ENCODE measurements around the gene TAS2R20.
A peak's percentile ranks its signal among the peaks of the same experiment; 100 is the strongest.
"Not testable (repeated sequence)": the region's sequence is repeated elsewhere in the genome, so short reads cannot be mapped to it uniquely, and the experiment has no call there.

TAS2R20 gene, protein sequence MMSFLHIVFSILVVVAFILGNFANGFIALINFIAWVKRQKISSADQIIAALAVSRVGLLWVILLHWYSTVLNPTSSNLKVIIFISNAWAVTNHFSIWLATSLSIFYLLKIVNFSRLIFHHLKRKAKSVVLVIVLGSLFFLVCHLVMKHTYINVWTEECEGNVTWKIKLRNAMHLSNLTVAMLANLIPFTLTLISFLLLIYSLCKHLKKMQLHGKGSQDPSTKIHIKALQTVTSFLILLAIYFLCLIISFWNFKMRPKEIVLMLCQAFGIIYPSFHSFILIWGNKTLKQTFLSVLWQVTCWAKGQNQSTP

DNA sequence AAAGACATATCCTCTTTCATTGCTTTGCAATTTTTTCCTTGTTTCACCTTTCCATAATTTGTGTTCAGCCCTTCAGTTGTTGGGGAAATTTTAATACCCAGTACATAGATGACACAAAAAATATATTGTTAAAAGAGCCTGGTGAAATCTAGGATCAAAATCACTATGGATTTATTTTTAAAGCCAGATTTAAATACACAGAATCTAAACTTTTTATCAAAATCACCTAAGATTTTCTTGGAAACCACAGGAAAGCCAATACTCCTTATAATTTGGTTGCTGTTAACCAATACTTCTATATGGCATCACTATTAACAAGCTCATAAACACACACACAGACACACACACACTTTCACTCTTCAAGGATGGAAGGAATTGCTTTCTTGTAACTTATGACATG, at the start of gene TAS2R20:
TSS of gene TAS2R20 (minus strand) at position 101 of the 400 bp plus-strand sequence. CDS start 429 bp downstream, outside the sequence.
- no peak for DNase-seq

DNA sequence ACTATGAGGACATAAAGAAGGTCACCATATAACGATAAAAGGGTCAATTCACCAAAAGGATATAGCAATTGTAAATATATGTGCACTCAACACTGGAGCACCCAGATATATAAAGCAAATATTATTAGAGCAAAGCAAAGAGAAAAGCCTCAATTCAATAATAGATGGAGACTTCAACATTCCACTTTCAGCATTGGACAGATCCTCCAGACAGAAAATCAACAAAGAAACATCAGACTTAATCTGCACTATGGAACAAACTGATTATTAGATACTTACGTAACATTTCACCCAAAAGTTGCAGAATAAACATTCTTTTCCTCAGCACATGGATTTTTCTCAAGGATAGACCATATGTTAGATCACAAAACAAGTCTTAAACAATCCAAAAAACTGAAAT, 43.3 kb upstream of the TAS2R20 start:
- DNase-seq, result not testable (repeated sequence)

DNA sequence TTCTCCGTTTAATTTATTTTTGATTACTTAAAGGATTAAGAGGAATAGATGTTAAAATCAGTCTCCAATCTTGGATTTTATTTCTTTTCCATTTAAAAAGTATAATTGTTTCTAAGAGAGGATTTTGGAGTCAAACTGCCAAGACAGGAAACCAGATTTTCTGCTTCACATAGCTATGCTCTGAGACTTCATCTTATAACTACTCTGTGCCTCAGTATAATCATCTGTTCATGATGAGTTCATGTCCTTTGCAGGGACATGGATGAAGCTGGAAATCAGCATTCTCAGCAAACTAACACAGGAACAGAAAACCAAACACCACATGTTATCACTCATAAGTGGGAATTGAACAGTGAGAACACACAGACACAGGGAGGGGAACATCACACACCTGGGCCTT, 42.1 kb upstream of the TAS2R20 start:
- DNase-seq, result no peak

DNA sequence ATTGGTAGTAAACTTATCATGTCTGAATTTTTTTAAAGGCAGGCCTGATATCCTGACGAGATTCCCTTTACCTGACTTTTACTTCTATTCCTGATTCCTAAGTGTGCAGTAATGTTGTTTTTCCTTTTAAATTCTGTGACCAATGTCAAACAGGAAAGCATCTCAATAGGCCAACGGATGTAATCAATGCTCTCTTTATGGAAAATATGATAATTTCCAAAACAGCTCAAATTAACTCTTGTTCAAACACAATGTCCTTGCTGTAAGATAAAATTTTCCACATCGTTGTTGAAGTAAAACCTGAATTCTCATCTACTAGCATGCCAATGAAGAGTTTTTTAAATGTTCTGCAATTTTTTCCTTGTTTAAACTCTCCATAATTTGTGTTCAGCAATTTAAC, 41.1 kb upstream of the TAS2R20 start:
- DNase-seq, result no peak

DNA sequence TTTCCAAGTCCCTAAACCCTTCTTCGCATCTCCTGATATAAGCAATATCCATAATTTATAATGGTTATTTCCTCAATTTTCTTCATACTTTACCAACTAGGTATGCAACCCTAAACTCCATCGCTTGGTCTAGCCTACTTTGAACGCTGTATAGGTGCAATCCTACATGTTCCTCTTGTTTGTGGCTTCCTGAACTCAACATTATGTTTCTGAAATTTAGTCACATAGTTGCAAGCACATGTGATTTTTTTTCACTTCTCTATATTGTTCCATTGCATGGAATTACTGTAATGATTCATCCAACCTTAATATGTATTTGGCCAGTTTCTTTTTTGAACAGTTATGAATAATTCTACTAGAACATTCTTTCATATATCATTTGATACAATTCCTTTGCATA, 35.9 kb upstream of the TAS2R20 start:
- DNase-seq, result not testable (repeated sequence)

DNA sequence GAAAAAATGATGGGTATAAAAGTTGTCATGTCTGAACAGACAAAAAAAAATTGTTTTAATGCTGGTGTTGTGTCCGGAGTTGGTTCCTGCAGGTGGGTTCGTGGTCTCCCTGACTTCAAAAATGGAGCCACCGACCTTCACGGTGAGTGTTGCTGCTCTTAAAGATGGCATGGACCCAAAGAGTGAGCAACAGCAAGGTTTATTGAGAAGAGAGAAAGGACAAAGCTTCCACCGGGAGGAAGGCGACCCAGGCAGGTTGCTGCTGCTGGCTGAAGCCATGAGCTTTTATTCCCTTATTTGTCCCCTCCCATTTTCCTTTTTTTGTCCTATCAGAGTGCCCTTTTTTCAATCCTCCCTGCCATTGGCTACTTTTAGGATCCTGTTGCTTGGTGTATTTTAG, 33.2 kb upstream of the TAS2R20 start, which contains the start of gene TAS2R31:
TSS of gene TAS2R31 (minus strand) at position 101 of the 400 bp plus-strand sequence. CDS start at position 29, 72 bp downstream.
- no peak for DNase-seq

DNA sequence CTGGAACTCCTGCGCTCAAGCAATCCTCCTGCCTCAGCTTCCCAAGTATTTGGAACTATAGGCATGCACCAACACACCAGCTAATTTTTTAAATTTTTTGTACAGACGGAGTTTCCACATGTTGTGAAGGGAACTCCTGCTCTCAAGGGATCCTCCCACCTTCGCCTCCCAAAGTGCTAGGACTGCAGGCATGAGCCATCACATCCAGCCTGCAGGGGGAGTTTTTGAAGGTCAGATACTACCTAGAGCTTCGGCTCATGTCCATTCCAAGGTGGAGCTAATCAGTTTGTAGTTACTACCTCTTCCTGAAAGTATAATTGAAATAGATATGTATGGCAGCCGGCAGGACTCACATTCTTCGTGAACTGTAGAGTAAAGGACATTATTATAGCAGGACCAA, 28.0 kb upstream of the TAS2R20 start:
- DNase-seq, result no peak

DNA sequence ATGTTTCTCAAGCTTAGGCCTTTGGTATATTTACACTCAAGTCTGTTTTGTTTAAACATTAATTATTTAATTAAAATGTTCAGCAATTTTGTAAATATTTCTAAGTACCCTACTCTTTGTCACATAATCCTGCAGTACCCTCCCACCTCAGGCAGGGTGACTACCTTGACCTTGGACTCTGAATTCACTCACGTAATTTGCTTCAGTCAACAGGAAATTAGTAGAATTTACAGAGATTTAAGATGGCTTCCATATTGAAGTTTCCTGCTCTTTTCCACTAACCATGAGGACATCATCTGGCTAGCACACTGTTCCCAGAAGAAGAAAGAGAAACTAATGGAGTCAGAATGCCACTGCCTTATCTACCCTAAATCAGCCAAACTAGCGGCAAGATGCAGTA, 25.3 kb upstream of the TAS2R20 start:
- no peak for DNase-seq

DNA sequence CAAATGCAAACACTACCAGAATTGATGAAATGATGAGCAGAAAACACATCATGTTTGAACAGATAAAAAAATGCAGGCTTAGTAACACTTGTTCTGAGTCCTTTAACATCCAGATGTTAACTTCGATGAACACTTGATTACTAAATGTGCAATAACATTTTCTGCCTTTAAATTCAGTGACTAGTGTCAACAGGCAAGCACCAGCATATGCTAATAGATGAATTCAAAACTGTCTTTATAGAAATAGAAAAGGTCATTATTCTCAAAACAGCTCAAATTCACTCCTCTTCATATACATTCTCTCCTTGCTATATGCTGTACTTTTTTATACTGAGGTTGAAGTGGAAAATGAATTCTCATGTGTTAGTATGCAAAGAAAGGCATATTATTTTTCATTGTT, 24.4 kb upstream of the TAS2R20 start, which contains the start of gene TAS2R19:
TSS of gene TAS2R19 (minus strand) at position 101 of the 400 bp plus-strand sequence. CDS start at position 52, 49 bp downstream.
- no peak for DNase-seq

DNA sequence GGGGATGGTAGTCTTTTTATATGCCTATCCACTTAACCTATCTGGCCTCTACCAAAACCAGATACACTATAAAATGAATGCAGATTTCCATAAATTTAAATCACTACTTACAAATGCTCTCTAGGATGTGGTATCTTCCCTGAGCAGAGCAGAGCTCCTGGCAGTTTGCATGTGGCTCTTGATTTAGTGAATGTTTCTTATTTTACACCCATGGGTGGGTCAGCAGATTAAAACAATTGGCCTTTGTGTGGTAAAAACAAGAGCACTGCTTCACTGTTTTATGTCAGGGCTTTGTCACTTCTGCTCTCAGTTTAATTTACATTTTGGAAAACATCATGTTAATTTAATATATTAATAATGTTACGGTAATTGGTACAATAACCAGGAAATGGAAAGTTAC, 18.8 kb upstream of the TAS2R20 start:
- DNase-seq, result no peak

DNA sequence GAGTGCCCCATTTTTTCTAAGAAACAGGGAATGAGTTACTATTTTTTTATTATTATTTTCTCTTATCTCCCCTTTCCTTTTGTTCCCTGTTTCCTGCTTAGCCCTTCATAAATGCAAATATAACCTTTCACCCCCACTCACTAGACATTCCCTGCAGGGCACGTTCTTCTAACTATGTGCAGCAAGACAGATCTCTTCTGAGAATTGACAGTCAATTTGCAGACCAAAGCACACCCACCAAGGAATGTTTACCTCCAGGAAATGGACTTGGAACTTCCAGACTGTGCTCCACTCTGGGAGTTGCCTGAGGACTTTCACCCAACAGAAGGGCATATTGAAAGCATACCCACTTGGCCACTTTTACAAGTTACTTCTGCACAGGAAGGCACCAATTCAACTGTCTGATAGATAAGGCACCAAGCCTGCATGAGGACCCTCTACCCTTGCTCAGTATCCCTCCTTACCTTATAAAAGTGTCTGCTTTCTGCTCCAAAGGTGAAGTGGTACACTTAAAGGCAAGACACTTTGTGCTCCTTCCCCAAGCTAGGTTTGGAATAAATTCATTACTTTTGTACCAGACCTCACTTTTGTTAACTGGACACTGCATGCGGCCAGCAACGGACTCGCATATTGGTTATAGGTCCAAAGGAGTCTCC, 17.8 kb upstream of the TAS2R20 start:
- DNase-seq, result no peak

DNA sequence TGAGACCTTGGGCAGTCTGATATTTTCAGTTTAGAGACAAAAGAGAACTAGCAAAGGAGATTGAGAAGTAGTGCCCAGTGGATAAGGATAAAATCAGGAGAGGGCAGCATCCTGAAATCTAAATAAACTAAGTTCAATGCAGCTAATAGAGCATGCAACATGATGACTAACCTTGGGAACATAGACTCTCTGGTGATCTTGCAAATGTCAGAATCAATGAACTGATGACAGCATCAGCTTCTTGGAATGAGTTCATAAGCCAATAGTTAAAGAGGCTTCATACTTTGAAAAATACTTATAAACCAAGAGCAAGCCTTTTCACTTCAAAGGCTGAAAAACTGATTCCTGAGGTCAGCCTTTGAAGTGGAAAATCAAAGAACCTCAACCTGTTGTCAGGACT, 16.1 kb upstream of the TAS2R20 start:
- DNase-seq, result no peak

DNA sequence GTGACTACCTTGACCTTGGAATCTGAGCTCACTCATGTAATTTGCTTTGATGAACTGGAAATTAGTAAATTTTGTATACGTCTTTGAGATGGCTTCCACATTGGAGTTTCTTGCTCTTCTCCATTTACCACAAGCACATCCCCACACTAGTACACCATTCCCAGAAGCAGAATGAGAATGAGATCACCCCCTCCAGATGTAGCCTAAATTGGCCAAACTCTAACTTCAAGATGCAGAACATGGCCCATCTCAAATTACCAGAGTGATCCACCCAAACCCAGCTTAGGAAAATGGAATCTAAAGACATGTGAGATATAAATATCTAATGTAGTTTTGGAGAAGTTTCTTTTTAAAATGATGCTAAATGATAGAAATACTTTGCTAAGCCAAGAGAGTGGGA, 9.5 kb upstream of the TAS2R20 start:
- no peak for DNase-seq

DNA sequence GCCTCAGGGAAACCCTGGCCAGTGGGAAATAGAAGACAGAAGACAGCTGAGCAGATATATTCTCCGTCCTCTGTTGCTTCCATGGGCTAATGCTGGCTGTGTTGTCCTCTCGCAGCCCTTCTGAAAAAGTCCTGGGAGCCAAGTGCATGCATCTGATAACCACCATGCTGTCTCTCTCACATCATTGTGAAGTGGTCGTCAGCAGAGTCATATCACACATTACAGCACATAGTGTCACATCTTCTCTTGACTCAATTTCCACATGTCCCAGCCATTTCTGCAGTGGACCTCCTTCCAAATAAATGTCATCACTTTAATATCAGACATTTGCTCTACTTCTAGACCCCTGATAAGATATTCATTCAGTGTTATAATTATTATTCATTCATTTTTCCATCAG, 3.8 kb downstream of the TAS2R20 start:
- DNase-seq, result no peak

DNA sequence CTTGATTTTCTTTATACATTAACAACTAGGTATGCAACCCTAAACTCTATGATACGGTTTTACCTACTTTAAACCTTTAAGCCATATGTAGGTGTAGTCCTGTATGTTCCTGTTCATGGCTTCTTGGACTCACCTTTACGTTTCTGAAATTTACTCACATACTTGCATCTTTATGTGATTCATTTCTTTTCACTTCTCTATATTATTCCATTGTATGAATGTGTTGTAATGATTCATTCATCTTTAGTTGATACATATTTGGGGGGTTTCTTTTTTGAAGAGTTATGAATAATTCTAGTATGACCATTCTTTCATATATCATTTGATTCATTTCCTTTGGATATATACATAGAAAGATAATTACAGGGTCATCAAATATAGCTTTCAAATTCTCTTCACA, 9.0 kb downstream of the TAS2R20 start:
- DNase-seq, result no peak

DNA sequence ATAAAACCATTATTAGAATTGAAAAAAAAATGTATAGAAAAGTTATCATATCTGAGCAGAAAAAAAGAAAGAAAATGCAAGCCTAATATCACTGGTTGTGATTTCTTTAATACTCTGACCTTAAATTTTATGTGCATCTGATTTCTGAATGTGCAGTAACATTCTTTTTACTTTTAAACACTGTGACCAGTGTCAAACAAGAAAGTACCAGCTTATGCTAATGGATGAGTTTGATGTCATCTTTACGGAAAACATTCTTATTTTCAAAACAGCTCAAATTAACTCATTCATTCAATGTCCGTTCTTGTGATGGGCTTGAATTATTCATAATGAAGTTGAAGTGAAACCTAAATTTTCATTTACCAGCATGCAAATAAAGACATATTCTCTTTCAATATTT, 11.3 kb downstream of the TAS2R20 start, which contains the start of gene TAS2R50:
TSS of gene TAS2R50 (minus strand) at position 101 of the 400 bp plus-strand sequence. CDS start at position 49, 52 bp downstream.
- DNase-seq, result no peak

DNA sequence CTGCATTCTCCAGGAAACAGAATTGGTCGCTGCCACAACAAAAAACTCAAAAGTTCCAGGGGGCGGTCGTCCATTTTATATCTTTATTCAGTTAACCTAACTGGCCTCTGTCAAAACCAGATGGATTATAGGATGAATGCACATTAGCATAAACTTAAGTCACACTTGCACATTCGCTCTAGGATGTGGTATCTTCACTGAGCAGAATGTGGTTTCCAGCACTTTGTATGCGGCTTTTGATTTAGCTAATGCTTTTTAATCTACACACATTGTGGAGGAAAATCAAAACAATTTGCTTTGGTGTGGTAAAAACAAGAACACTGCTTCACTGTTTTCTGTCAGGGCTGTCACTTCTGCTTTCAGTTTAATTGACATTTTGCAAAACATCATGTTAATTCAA, 15.9 kb downstream of the TAS2R20 start:
- DNase-seq, result peak; percentile 14 to 72

DNA sequence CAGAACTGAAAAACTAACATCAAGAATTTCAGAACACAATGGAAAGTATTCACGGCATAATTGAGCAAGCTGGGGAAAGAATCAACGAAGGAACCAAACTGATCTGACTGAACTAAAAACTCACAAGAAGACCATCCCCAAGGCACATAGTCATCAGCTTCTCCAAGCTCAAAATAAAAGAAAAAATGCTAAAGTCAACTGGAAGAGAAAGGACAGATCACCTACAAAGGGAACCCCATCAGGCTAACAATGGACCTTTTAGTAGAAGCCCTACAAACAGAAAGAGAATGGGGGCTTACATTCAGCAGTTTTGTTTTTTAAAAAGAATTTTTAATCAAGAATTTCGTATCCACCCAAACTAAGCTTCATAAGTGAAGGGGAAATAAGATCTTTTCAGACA, 23.1 kb downstream of the TAS2R20 start:
- DNase-seq, result no peak

DNA sequence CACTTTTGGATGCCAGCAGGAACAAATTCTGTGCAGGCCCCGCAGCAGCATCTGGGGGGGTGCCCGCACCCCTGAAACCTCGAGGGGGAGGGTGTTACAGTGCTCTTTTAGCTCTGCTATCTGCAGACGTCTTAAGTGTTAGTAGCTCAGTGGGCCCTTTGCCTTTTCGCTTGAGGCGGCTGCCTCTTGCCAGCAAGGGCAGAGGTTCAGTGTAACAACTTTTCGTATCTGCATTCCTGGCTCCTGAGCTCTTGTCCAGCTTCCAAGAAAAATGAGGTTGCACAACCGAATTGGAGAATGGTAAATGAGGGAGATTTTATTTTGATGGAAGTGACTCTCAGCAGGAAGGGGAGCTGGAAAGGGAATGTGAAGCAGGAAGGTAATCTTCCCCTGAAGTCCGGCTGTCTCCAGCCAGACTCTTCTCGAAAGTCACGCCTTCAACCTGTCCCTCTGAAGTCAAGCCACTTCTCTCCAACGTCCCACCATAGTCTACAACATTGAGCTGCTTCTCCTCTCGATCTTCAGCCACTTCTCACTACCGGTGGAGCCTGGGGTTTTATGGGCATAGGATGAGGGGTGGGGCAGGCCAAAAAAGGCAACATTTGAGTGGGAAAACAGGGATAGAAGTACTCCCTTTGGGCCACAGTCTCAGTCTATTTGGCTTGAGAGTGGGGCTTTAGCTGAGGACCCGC, 29.2 kb downstream of the TAS2R20 start:
- DNase-seq, result no peak

DNA sequence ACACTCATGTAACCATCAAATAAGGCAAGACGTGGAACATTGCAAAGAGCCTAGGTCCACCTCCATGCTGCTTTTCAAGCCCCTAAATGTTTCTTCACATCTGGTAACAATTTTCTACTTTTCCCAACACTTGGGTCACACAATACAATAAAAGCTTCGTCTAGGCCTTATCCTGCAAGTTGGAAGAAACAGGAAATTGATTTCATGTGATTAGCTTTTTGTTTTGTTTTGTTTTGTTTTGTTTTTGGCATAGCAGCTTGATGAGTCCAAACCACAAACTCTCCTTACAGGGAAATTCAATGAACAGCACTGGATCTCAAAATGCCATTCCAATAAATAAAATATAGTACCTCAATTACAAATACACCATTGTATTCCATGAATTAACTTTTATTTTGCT, 30.7 kb downstream of the TAS2R20 start:
- DNase-seq, result no peak

DNA sequence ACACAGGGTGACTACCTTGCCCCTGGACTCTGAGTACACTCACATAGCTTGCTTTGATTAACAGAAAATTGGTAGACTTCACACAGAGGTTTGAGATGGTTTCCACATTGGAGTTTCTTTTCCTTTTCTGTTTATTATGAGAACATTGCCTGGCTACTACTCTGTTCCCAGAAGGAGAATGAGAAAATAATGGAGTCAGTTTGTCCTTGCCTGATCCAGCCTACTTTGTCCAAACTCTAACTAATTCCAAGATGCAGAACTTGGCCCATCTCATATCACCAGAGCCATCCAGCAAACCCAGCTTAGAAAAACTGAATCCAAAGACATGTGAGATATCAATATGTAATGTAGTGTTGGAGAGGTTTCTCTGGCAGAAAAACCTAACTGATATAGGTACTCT, 31.8 kb downstream of the TAS2R20 start:
- DNase-seq, result no peak

DNA sequence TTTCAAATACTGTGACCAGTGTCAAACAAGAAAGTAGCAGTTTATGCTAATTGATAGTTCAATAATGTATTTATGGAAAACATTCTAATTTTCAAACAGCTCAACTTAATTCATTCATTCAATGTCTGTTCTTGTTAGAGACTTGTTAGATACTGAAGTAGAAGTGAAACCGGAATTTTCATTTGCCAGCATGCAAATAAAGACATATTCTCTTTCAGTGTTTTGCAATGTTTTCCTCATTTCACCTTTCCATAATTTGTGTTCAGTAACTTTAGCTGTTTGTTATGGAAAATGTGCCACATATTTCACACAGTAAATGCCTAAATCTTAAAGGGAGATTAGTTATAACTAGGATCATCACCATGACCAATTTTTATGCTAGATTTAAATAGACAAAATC, 32.6 kb downstream of the TAS2R20 start:
- no peak for DNase-seq

DNA sequence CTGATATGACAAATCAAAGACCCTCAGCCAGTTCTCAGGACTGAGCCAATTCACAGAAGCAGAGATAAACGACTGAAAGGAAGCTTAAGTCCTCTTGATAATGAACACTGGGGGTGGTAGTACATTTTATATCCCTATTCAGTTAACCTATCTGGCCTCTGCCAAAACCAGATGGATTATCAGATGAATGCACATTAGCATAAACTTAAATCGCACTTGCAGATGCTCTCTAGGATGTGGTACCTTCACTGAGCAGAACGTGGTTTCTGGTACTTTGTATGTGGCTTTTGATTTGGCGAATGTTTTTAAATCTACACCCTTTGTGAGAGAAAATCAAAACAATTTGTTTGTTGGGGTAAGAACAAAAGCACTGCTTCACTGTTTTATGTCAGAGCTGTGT, 37.9 kb downstream of the TAS2R20 start:
- peak in 1 of 2 donors; percentile 18 for DNase-seq

DNA sequence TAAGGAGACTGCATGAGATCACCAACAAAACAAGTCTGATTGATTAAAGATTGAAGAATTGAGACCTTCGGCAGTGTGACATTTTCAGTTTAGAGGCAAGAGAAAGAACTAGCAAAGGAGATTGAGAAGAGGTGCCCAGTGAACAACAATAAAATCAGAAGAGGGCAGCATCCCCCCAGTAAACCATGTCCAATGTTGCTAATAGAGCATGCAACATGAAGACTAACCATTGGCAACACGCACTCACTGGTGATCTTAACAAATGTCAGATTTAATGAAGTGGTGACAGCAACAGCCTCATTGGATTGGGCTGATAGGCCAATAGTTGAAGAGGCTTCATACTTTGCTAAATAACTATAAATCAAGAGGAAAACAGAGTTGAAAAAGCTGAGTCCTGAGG, 38.3 kb downstream of the TAS2R20 start:
- peak in 1 of 2 donors; percentile 28 for DNase-seq

Data from CD4-positive, alpha-beta T cell treated with Interleukin-4 for 1 hour (primary cell).